Kasumi-1 (cell line): Measurements from ENCODE around the gene CDC42EP5.
A peak's percentile ranks its signal among the peaks of the same experiment; 100 is the strongest.
"Not testable (repeated sequence)": the region's sequence is repeated elsewhere in the genome, so short reads cannot be mapped to it uniquely, and the experiment has no call there.

Source experiments
- DNase-seq, 2 experiments: peaks; one replicate each; lab custom pipeline; 2025; lab: John Stamatoyannopoulos, UW

The CDC42EP5 gene

DNA sequence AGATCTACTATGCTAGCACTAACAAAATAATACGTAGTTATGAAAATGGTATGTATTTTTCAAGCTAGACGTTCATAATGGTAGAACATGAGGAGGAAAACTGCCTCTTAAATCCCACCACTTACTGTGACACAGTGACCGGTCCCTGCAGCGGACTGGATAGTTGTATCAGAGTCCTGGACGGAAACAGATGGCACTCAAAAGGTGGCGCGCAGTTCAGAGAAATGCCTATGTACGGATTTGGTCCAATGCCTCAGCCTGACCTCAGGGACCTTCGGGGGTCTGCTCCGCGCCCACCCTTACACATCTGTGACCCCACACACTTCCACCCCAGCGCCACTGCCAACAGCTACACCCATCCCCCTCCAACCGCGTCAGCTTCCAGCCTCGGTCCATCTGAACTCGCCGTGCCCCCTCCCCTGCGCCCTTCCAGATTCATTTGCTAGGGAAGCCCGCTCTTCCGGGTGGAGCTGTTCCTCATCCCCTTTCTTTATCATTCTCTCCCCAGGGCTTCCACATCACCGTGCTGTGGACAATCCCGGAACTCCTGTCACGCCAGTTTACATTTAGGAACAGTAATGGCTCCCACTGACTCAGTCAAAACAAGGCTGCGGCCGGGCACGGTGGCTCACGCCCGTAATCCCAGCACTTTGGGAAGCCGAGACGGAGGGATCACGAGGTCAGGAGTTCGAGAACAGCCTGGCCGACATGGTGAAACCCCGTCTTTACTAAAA is 24.9 kb downstream of the CDC42EP5 start:
- peak; percentile 37 to 44 for DNase-seq

DNA sequence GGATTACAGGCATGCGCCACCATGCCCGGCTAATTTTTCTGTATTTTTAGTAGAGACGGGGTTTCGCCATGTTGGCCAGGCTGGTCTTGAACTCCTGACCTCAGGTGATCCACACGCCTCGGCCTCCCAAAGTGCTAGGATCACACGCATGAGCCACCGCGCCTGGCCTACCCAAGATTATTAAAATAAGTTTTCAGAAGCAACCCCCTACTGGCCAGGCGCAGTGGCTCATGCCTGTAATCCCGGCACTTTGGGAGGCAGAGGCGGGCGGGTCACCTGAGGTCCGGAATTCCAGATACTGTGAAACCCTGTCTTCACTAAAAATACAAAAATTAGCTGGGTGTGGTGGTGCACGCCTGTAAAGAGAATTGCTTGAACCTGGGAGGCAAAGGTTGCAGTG is 26.7 kb downstream of the CDC42EP5 start:
- DNase-seq, result not testable (repeated sequence)

DNA sequence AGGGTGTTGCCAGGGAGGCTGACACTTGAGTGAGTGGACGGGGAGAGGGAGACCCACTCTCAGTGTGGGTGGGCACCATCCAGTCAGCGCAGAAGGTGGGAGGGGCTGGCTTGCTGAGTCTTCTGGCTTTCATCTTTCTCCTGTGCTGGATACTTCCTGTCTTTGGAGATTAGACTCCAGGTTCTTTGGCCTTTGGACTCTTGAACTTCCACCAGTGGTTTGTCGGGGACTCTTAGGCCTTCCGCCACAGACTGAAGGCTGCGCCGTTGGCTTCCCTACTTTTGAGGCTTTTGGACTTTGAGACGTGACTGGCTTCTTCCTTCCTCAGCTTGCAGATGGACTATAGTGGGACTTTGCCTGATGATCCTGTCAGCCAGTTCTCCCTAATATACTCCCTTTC is 28.4 kb downstream of the CDC42EP5 start:
- DNase-seq, result no peak

DNA sequence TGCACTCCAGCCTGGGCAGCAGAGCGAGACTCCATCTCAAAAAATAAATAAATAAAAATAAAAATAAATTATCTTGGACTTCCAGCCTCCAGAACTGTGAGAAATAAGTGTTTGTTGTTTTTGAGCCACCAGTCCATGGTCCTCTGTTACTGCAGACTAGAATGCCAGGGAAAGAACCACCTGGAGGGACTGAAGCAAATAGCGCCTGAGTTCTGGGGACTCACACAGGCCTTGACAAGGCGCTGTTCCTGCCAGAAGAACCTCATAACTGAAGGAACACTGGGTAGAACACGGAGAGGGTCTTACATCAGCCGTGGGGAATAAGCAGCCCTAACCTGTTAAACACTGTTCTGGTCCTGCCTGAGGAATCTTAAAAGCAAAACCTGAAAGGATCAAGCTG is 32.5 kb downstream of the CDC42EP5 start:
- no peak for DNase-seq

DNA sequence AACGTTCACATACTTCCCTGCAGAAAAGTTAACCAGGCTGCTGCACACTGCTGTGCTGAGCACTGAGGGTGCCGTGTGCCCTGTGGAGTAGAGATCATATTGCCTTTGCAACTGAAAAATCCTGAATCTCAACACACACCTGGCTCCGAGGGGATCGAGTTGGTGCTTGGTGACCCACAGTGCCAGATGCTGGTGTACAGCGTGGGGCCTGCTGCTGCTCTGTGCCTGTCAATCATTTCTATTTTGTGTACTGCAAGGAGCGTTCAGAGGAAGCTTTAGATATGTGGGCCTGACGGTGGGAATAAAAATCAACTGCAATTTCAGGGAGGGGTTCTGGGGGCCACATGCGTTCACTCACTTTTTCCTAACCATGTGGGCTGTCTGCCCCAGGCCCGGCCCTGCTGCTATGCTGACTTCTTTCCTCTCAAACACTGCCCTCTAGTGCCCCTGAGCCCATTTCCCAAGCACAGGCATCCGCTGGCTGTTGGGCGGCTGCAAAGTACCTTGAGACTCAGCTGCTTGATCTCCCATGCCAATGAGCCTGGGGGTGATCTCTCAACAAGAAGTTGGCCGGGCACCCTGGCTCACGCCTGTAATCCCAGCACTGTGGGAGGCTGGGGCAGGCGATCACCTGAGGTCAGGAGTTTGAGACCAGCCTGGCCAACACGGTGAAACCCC is 33.8 kb downstream of the CDC42EP5 start:
- peak; percentile 71 to 87 for DNase-seq

DNA sequence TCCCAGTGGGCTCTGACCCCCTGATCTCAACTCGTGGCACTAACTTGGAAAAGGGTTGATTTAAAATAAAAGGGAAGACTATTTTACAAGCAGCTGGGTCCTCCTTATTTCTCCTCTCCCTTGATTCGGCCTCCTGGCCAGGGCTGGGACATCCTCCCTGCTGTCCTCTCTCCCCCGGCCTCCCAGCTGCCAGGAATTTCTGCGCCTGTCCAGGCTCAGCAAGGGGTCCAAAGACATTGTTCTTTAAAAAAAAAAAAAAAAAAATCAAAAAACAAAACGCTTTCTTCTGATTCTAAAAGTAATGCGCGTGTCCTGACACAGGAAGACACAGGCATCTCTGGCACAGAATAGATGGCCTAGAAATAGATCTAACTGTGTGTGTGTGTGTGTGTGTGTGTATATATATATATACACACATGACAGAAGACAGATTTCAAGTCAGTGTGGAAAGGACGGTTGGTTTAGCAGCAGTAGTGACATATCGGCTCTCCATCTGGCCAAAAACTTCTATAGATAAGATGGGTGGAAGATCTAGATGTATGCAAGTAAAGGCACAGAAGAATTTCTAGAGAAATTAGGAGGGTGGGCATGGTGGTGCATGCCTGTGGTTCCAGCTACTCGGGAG is 36.4 kb downstream of the CDC42EP5 start:
- no peak for DNase-seq

DNA sequence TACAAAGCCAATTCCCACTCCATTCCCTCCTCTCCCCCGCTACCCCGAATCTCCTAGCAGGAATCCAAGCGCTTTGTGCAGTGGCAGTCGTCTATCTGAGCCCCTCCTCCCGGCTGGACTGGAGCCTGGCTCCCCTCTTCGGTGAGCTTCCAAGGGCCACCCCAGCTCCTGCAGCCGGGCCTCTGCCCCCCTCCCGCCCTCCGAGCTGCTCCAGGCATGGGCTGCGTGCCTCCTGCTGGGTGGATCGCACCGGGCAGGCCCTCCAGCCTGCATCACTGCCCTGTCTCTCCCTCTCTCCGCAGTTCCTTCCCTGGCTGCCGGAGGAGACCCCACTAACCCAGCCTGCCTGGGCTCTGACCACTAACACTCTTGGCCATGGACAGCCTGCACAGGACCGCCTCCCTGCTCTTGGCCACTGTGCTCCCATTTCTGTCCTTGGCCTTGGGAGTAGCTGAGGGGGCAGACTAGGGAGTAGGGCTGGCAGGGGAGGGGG is 37.0 kb downstream of the CDC42EP5 start:
- DNase-seq, result no peak

DNA sequence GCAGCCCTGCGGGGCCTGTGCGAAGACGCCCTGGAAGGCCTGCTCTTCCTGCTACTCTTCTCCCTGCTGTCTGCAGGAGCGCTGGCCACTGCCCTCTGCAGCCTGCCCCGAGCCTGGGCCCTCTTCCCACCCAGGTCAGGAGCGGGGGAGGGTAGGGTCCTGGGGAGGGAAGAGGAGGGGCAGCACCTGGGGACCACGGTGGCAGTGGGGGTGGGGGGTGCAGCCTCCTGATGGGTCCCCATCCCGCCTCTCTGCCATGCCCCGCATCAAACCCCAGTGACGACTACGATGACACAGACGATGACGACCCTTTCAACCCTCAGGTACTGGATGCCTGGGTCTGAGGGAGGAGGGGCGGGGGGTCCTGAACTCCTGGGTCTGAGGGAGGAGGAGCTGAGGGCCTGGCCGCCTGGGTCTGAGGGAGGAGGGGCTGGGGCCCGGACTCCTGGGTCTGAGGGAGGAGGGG is 37.5 kb downstream of the CDC42EP5 start:
- no peak for DNase-seq

DNA sequence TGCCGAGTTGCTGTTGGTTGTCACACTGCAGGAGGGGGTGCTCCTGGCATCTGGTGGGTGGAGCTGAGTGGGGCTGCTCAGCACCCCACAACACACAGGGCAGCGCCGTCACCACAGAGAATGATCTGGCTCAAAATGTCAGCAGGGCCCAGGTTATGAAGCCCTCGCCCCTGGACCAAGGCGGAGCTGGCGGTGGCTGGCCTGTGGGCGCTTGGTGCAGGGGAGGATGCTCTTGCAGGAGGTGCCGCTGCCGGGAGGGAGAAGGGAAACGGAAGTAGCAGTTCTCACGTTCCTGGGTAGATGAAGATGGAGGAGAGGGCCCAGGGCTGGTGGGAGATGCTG is 38.3 kb downstream of the CDC42EP5 start:
- DNase-seq, result no peak

DNA sequence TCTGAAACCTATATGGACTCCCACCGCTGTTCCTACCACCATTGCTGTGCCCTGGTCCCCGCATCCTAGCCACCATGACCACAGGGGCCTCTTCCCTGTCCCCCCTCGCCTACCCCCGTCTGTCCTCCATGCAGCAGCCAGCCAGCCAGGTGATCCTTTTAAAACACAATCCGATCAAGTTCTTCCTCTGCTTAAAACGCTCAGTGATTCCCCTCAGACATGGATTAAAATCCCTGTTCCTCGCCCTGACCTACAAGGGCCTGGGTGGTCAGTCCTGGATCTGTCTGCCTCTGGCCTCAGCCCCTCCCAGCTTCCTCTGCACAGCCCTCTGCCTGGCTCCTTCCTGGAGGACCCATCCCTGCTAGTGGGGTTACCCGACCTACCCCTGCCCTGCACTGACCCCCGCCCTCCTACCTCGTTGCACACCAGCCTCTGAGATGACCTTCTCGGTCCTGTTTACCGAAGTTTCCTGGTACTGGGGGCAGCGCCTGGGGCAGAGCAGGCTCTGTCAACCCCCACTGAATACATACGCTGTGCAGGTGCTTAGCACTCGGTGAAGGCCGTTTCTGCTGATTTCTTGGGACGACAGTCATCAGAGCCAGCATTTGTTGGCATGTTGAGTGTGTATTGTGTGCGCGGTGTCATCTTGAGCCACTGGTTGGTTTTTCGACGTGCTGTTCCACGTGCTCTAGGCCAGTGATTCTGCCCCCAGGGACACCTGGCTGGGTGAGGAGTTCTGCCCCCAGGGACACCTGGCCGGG is 38.8 kb downstream of the CDC42EP5 start:
- no peak for DNase-seq

DNA sequence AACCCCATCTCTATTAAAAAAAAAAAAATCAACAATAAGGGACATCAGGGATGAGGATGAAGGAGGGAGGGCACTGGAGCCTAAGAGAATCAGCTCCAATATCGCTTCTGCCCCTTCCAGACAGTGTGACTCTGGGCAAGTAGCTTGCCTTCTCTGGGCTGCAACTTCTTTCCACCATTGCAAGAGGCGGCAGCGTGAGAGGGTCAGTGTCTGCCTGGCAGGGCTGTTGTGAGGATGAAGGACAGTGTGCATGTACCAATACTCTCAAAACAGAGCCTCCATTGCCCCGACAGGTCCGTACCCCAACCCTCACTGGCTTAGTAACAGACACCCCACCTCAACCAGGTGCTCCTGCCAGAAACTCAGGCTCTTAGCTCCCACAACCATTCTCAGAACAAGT is 39.4 kb downstream of the CDC42EP5 start:
- DNase-seq, result no peak

DNA sequence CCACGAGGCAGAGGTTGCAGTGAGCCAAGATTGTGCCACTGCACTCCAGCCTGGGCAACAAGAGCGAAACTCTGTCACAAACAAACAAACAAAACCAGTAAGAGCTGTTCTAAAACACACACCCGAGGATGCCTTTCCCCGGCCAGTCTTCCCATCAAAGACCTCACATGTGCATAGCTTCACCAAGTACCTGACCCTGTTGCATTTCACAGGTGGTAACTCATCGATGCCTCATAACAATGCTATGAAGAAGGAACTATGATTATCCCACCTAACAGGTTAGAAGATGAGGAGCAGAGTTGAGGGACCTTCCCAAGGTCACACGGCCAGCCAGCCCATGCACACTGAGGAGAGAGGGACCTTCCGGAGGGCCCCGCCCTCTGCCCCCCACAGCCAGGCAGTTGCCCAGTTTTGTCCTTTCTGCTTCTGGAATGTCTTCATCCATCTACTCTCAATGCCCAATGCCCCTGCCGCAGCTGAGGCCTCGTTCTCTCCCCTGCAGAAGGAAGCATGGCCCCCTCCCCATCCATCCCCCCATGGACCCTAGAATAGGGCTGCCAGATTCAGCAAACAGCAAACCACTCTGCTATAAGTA is 40.9 kb downstream of the CDC42EP5 start:
- no peak for DNase-seq

DNA sequence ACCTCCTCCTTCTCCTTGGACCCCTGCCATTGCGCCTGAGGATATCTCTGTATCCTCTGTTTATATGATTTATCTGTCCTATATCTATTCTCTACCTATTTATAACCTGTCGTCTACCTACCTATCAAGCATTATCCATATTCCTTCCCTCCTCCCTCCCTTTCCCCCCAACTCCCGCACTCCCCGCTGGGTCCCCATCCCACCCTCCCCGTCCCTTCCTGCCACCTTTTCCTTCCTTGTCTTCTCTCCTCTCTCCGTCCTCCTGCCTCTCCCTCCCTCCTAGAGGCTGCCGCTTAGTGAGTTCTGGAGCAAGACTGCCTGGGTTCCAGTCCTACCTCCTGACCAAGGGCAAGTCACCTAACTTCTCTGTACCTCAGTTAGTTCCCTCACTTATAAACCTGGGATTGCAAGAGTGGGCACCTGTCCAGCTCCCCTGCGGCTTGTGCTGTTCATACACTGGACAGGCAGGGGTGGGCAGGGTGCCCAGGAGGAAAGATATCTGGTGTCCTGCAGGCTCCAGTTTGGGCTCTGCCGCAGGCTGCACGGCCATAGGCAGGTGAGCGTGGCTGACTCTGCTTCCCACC is 41.7 kb downstream of the CDC42EP5 start:
- no peak for DNase-seq

DNA sequence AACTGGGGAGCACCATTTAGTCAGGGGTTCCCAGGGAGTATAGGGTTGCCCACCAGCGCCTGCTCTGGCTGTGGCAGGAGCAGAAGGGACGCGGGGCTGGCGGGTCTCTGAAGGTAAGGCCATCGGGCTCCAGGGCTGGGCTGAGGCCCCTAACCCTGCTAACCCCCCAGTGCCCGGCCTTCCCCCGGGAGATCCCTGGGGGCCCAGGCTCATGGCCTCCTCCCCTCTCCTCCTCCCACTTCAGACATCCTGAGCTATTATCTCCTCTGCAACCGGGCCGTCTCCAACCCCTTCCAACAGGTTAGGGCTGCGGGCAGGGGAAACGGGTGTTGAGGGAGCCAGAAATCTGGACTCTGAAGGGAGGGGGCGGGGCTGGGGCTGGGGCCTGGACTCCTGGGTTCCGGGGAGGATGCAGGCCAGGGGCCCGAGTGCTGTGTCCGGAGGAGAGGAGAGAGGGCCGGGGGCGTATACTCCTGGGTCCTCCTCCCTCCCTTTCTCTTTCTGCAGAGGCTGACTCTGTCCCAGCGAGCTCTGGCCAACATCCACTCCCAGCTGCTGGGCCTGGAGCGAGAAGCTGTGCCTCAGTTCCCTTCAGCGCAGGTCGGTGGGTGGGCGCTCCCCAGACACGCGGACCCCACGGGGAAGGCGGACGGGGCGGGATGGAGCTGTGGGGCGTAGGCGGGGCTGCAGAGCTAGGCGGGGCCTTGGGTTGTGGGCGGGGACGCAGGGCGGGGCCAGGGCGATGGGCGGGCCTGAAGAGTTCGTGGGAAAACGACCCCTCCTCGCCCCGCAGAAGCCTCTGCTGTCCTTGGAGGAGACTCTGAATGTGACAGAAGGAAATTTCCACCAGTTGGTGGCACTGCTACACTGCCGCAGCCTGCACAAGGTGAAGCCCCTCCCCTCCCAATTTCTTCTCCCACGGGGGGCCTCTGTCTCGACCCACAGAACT is 42.5 kb downstream of the CDC42EP5 start:
- DNase-seq, result peak; percentile 34 to 43

DNA sequence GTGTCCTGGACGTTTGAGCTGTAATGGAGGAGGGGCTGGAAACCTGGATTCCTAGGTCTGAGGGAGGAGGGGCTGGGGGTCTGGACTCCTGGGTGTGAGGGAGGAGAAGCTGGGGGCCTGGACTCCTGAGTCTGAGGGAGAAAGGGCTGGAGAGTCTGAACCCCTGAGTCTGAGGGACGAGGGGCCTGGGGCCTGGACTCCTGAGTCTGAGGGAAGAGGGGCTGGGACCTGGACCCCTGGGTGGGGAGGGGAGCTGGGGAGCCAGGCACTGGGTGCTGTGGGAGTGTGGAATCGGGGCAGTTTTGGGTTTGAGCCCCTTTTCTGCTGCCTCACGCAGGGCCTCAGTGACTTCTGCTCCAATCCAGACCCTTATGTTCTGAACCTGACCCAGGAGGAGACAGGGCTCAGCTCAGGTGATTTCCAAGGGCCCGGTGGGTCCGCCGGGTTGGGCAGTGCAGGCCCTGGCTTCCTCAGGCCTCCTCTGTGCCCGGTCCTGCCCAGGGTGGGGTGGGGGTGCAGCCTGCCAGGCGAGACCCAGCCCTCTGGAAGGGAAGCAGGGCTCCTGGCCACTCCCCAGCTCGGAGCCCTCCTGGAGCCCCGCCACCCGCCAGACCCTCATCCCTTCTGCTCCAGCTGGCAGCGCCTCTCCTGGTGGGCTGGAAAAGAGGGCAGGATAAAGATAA is 43.4 kb downstream of the CDC42EP5 start:
- no peak for DNase-seq

DNA sequence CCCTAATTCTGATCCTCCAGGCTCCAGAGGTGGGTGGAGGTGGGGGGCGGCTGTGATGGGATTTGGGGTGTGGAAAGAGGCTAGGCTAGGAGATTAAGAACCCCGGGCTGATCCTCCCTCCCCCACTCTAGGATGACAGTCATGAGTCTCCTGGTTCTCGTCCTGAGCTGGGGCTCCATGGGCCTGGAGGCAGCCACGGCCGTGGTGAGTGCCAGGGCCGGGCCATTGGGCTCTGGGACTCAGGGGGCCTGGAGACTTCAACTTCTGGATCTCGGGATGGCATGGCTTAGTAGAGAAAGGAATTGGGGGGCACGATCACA is 44.0 kb downstream of the CDC42EP5 start:
- DNase-seq, result no peak

DNA sequence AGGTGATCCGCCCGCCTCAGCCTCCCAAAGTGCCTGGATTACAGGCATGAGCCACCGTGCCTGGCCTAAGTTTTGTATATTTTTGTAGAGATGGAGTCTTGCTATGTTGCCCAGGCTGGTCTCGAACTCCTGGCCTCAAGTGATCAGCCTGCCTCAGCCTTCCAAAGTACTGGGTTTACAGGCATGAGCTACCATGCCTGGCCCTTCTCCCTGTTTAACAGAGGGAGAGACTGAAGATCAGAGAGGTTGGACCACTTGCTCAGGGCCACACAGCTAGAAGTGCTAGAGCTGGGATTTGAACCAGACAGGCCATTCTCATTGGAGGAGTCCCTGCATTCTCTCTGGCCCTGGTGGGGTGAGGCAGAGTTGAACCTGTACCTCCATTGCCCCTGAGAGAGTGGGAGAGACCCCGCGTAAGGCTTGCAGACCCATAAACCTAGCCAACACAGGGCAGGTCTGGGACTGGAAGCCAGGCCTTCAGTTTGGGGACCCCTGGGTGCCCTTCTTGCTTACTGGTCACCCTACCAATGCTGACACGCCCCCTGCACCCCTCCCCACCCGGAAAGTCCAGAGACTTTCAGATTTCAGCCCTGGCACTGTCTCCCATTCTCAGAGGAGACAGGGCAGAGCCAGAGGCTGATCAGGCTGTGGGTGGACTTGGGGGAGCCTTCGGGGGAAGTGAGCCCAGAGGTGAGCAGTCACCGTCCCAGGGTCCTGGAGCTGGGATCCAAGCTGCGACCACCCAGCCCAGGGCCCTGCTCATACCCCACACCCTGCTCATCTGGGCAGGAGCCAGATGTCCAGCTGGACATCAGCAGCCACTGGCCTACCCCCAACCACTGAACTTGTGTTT is 44.5 kb downstream of the CDC42EP5 start:
- DNase-seq, result no peak

DNA sequence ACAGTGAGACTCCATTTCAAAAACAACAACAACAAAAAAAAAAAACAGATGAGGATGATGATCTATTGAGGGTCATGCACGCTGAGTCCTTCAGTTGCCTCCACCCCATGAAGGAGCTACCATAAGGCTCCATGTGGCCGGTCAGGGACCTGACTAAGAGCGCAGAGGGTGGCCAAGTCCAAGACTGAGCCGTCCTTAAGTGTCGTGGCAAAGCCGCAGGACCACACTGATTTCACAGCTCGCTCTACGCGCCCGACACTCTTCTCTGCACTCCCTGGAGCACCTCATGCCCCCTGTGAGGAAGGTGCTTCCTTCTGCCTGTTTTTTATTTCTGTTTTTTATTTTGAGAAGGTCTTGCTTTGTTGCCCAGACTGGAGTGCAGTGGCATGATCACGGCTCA is 45.5 kb downstream of the CDC42EP5 start:
- no peak for DNase-seq

DNA sequence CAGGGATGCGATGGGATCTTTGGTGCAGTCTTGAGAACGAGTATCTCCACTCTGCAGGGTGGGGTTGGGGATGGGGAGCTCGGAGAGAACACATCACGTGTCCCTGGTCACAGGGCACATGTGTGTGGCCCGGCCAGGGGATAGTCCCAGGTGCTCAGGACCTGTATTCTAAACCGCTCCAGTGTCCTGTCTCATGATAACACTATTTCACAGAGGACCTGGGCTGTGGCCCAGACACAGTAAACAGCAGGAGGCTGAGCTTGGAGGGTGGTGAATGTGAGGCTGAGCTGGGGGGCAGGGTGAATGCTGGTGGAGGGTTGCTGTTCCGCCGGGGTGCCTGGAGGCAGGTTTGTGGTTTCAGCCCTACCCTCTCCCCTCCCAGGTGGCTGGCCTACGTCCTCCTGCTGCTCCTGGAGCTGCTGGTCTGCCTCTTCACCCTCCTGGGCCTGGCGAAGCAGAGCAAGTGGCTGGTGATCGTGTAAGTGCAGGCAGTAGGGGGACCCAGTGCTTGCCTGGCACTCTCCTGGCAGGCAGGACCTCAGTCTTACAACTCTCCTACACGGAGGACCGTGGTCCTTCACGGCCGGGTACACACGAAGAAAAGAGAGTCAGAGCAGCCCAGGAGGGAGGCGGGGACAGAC is 46.7 kb downstream of the CDC42EP5 start:
- DNase-seq, result no peak
